Measurements from ENCODE around the gene CASS4.

DNA sequence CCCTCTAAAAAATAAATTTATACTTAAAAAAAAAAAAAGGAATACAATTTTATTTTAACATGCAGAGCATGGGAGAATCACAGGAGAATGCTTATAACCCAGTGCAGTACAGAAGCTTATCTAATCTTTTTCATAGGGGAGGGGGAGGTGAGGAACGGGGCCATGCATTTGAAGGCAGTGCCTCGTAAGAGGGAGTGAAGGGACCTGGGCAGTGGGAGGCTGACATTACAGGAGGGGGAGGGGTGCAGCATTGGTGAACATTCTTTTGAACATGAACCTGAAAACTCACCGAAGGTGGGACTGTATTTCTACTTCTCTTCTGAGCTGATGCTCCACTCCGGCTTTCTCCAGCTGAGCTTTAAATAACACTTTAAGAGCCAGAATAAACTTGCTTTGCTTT is 29.4 kb upstream of the CASS4 start:
- TF ChIP-seq GATA2 (IDR thresholded peaks at IDR 0.05; ENCODE audit: low read depth, low read length) (no peak), GATA3 (IDR thresholded peaks at IDR 0.05; ENCODE audit: low read depth, low read length) (no peak)

All from SH-SY5Y (cell line).